ENCODE measurements around the gene C12orf43. TPM values are rescaled to one million over a fixed set of nuclear protein-coding genes. Genes with fewer than 3 reads are reported as not detected.

The C12orf43 gene
- total RNA-seq, 1 experiment from 2014 or later, result 14.8 TPM

DNA sequence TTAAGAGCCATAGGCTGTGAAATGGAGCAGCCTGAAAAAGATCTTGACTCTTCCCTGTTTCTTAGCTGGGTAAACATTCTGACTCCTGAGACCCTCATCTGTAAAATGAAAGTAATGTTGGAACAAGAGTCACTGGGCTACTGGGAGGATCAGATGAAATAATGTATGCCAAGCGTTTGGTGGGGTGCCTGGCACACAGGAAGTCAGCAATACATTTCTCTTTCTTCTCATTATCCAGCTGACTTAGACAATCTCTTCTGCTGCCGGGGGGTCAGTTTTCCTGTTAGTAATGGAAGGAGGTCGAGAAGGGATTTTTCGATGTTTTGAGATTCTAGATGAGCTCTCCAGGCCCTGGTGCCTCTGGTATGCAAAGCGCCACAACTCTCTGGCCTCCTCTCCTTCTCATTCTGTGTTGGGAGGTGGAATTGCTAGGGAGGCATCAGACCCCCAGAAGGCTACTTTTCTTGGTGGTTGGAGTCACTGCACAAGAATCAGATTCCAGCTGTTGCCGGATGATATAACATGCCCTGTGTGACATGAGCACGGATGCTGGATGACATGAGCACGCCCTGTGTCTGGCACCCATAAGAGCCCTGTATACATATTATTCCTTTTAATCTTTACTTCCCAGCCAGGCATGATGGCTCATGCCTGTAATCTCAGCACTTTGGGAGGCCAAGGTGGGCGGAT, 18.5 kb upstream of the C12orf43 start:
- TF ChIP-seq, protein P1, sequence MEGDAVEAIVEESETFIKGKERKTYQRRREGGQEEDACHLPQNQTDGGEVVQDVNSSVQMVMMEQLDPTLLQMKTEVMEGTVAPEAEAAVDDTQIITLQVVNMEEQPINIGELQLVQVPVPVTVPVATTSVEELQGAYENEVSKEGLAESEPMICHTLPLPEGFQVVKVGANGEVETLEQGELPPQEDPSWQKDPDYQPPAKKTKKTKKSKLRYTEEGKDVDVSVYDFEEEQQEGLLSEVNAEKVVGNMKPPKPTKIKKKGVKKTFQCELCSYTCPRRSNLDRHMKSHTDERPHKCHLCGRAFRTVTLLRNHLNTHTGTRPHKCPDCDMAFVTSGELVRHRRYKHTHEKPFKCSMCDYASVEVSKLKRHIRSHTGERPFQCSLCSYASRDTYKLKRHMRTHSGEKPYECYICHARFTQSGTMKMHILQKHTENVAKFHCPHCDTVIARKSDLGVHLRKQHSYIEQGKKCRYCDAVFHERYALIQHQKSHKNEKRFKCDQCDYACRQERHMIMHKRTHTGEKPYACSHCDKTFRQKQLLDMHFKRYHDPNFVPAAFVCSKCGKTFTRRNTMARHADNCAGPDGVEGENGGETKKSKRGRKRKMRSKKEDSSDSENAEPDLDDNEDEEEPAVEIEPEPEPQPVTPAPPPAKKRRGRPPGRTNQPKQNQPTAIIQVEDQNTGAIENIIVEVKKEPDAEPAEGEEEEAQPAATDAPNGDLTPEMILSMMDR (conservative IDR thresholded peaks at IDR 0.05), result no peak
- TF ChIP-seq EZH2 (IDR thresholded peaks at IDR 0.05; ENCODE audit: low read depth), result no peak
- H3K4me2 ChIP-seq, result peak overlapping the region; percentile 69

DNA sequence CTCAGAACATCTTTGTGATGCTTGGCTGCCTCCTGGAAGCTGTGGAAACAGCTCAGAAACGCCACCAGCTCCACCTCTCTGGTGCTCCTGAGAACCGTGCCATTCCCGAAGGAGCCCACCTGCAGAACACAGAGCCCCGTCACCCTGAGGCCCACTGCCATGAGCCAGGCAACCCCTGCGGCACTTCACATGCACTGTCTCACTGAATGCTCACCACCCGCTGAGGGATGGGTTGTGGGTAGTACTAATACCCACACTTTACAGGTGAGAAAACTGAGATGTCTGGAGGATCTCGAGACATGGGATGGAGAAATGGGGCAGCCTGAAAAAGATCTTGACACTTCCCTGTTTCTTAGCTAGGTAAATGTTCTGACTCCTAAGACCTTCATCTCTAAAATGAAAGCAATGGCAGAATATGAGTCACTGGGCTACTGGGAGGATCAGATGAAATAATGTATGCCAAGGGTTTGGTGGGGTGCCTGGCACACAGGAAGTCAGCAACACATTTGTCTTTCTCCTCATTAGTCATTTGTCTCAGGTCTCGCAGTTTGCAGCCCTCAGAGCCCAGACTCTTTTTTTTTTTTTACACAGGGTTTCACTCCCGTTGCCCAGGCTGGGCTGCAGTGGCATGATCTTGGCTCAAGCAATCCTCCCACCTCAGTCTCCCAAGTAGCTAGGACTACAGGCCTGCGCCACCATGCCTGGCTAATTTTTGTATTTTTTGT, 17.5 kb upstream of the C12orf43 start:
- H3K4me2 ChIP-seq, result peak overlapping the region; percentile 69
- no peak for TF ChIP-seq EZH2 (IDR thresholded peaks at IDR 0.05; ENCODE audit: low read depth)
- TF ChIP-seq, protein P1 (conservative IDR thresholded peaks at IDR 0.05), result no peak
- intact Hi-C loops (cut with micrococcal nuclease; ENCODE audit: unreplicated experiment), result loop anchor here (5.0 kb wide), 1 partner anchor 361 kb away; no protein-coding TSS in a partner anchor

More for the DNA sequence above, 18.5 kb upstream of the C12orf43 start:
- no TSS peak for BruUV-seq (replicated peaks)
- Histone ChIP-seq H3K27ac (peak overlapping the region; percentile 80), H2AFZ (no peak overlapping the region), H3K4me1 (replicated peaks; ENCODE audit: insufficient read depth) (peaks cover 38% of the 10 kb centered on the region), H3K79me2 (ENCODE audit: low read depth) (no peaks in the 10 kb centered on the region), H3K9me2 (ENCODE audit: insufficient read depth) (no peaks in the 10 kb centered on the region), H3K36me3 (ENCODE audit: low read depth) (no peaks in the 10 kb centered on the region), H4K20me1 (ENCODE audit: insufficient read depth) (no peaks in the 10 kb centered on the region), H3K4me3 (no peak overlapping the region), H3K9me3 (ENCODE audit: insufficient read depth, low read depth) (no peaks in the 10 kb centered on the region), H3K27me3 (ENCODE audit: insufficient read depth, low read depth) (no peaks in the 10 kb centered on the region), H3F3A (ENCODE audit: insufficient read depth, low read depth) (peaks cover 15% of the 10 kb centered on the region)
- ChIA-PET CTCF (interaction anchor here (1.0 kb wide), 1 partner anchor 25 kb away, joined by 3 read pairs; no protein-coding TSS in a partner anchor), POLR2A (ENCODE audit: unreplicated experiment) (no interaction called here)
- no peak for DNase-seq
- intact Hi-C loops (cut with micrococcal nuclease; ENCODE audit: unreplicated experiment), result loop anchor here (5.0 kb wide), 1 partner anchor 362 kb away; no protein-coding TSS in a partner anchor

DNA sequence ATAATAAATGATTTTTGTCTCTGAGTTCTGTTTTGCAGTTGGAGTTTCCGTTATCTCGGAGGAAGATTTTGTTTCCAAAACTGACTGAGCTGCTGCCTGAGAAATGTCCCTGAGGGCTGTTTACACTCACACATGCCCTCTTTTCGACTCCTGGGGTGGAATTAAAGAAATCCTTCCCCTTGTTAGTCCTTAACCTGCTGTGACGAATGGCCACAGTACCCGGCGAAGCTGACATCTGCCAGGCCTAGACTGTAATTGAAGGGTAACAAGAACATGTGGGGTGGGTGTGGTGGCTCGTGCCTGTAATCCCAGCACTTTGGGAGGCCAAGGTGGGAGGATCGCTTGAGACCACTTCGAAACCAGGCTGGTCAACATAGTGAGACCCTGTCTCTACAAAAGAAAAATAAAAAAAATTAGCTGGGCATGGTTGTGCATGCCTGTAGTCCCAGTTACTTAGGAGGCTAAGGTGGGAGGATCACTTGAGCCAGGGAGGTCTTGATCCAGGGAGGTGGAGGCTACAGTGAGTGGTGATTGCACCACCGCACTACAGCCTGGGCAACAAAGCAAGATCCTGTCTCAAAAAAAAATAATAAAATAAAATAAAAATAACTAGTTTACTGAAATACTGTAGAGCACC, 14.4 kb upstream of the C12orf43 start:
- BruUV-seq (replicated peaks), result no TSS peak
- Histone ChIP-seq H3K4me1 (replicated peaks; ENCODE audit: insufficient read depth) (peaks cover 34% of the 10 kb centered on the region), H3K79me2 (ENCODE audit: low read depth) (no peaks in the 10 kb centered on the region), H4K20me1 (ENCODE audit: insufficient read depth) (no peaks in the 10 kb centered on the region), H3K4me3 (no peak overlapping the region), H3K36me3 (ENCODE audit: low read depth) (no peaks in the 10 kb centered on the region), H3K27ac (no peak overlapping the region), H2AFZ (no peak overlapping the region), H3K9me3 (ENCODE audit: insufficient read depth, low read depth) (no peaks in the 10 kb centered on the region), H3K27me3 (ENCODE audit: insufficient read depth, low read depth) (no peaks in the 10 kb centered on the region), H3K4me2 (no peak overlapping the region), H3K9me2 (ENCODE audit: insufficient read depth) (no peaks in the 10 kb centered on the region), H3F3A (ENCODE audit: insufficient read depth, low read depth) (peaks cover 15% of the 10 kb centered on the region)
- no peak for DNase-seq
- CTCF ChIA-PET, result no interaction called here
- intact Hi-C loops (cut with micrococcal nuclease; ENCODE audit: unreplicated experiment), result loop anchor here (5.0 kb wide), 1 partner anchor 358 kb away; no protein-coding TSS in a partner anchor
- POLR2A ChIA-PET (ENCODE audit: unreplicated experiment), result no interaction called here
- TF ChIP-seq, protein P1 (conservative IDR thresholded peaks at IDR 0.05), result no peak
- no peak for TF ChIP-seq EZH2 (IDR thresholded peaks at IDR 0.05; ENCODE audit: low read depth)

More for the DNA sequence above, 17.5 kb upstream of the C12orf43 start:
- H3K27ac ChIP-seq, result peak overlapping the region; percentile 80
- no peaks in the 10 kb centered on the region for H3K9me2 ChIP-seq (ENCODE audit: insufficient read depth)
- ChIA-PET CTCF (no interaction called here), POLR2A (ENCODE audit: unreplicated experiment) (interaction anchor here (0.6 kb wide), 1 partner anchor 359 kb away, joined by 7 read pairs; no protein-coding TSS in a partner anchor)
- no peak overlapping the region for H3K4me3 ChIP-seq
- H3F3A ChIP-seq (ENCODE audit: insufficient read depth, low read depth), result peaks cover 15% of the 10 kb centered on the region
- H2AFZ ChIP-seq, result 0 out of 2 replicates have a peak overlapping the region, but pooled peaks have one; percentile 39
- peak; percentile 61 to 91 for DNase-seq
- BruUV-seq (replicated peaks), result no TSS peak
- no peaks in the 10 kb centered on the region for H4K20me1 ChIP-seq (ENCODE audit: insufficient read depth)
- H3K27me3 ChIP-seq (ENCODE audit: insufficient read depth, low read depth), result no peaks in the 10 kb centered on the region
- H3K79me2 ChIP-seq (ENCODE audit: low read depth), result no peaks in the 10 kb centered on the region
- peaks cover 38% of the 10 kb centered on the region for H3K4me1 ChIP-seq (replicated peaks; ENCODE audit: insufficient read depth)
- no peaks in the 10 kb centered on the region for H3K9me3 ChIP-seq (ENCODE audit: insufficient read depth, low read depth)
- H3K36me3 ChIP-seq (ENCODE audit: low read depth), result no peaks in the 10 kb centered on the region
